ENCODE data around the gene APOM.

The APOM gene

GRCh38 chr6:31659649-31660380 is 4.1 kb downstream of the APOM start:
- DNase-seq: no peak

- DNase-seq: peak; percentile 78
These were observed 4.9 kb downstream of the APOM start, which contains the start of gene C6orf47 for GRCh38 chr6:31660381-31661261. TSS of gene C6orf47 (minus strand) at chr6:31660778. CDS start at chr6:31659947, 831 bp downstream.

GRCh38 chr6:31661262-31662123 is 5.8 kb downstream of the APOM start:
- no peak for DNase-seq

- DNase-seq: no peak
These were observed 6.5 kb downstream of the APOM start for GRCh38 chr6:31662124-31662723.

- no peak for DNase-seq
These were observed 7.6 kb downstream of the APOM start for GRCh38 chr6:31663126-31663960.

GRCh38 chr6:31663961-31664789 is 8.5 kb downstream of the APOM start:
- DNase-seq: no peak

- peak; percentile 97 for DNase-seq
These were observed 9.3 kb downstream of the APOM start, which contains the start of gene GPANK1 for GRCh38 chr6:31664790-31665500. TSS of gene GPANK1 (minus strand) at chr6:31664997. CDS start at chr6:31664478, 519 bp downstream.

GRCh38 chr6:31665501-31666336 is 10.0 kb downstream of the APOM start, which contains the start of gene CSNK2B:
TSS of gene CSNK2B (plus strand) at chr6:31666080. CDS start at chr6:31666832, 752 bp downstream.
- DNase-seq: peak; percentile 96

- DNase-seq: no peak
These were observed 10.8 kb downstream of the APOM start for GRCh38 chr6:31666337-31666965.

GRCh38 chr6:31669676-31670075 is 14.0 kb downstream of the APOM start, which contains the start of gene LY6G5B:
TSS of gene LY6G5B (plus strand) at chr6:31669976. CDS start at chr6:31670951, 975 bp downstream.
- DNase-seq: no peak

- no peak for DNase-seq
These were observed 20.7 kb downstream of the APOM start for GRCh38 chr6:31676322-31676903.

- no peak for DNase-seq
These were observed 21.2 kb downstream of the APOM start for GRCh38 chr6:31676904-31677303.

GRCh38 chr6:31677955-31678354 is 22.3 kb downstream of the APOM start:
- no peak for DNase-seq

GRCh38 chr6:31680226-31681134 is 24.8 kb downstream of the APOM start, which contains the start of gene LY6G5C:
TSS of gene LY6G5C (minus strand) at chr6:31681067. CDS start at chr6:31680373, 694 bp downstream.
- DNase-seq: peak; percentile 57

GRCh38 chr6:31681135-31681671 is 25.5 kb downstream of the APOM start:
- peak; percentile 57 for DNase-seq

- no peak for DNase-seq
These were observed 27.9 kb downstream of the APOM start for GRCh38 chr6:31683591-31683990.
